ENCODE data around the gene DRC3.
"Not testable (repeated sequence)": the region's sequence is repeated elsewhere in the genome, so short reads cannot be mapped to it uniquely, and the experiment has no call there.

DRC3 gene

GRCh38 chr17:17994271-17995069 lies 21.8 kb downstream of the DRC3 start:
- DNase-seq = no peak

- DNase-seq = not testable (repeated sequence)
These were observed 23.2 kb downstream of the DRC3 start for GRCh38 chr17:17995887-17996286.

DNA sequence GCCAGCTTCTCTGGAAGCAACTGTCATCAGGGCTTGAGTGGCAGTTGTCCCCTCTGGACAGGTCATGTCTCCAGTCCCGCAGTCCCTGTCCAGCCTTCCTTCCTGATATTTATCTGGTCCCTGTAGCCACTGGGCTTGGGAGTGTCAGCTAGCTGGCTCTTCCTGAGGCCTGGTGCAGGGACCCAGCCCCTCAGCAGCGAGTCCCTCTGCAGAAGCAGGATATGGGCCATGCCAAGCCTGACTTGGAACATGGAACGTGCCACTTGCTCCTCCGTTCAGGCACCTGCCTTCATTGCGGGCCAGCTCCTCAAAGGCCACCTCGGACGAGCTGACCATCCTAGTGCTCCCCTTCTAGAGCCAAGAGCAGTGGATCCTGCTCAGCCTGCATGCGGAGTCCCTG lies 26.3 kb downstream of the DRC3 start:
- no peak for DNase-seq

- DNase-seq = no peak
These were observed 26.8 kb downstream of the DRC3 start for GRCh38 chr17:17999364-18000029.

DNA sequence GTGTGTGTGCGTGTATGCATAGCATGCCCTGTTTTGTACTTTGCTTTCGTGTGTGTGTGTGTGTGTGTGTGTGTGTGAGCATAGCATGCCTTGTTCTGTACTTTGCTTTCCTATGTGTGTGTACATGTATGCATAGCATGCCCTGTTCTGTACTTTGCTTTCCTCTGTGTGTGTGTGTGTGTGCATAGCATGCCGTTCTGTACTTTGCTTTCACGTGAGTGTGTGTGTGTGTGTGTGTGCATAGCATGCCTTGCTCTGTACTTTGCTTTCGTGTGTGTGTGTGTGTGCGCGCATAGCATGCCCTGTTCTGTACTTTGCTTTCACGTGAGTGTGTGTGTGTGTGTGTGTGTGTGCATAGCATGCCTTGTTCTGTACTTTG lies 27.4 kb downstream of the DRC3 start:
- DNase-seq = no peak

- DNase-seq = no peak
These were observed 29.5 kb downstream of the DRC3 start for GRCh38 chr17:18002171-18002570.

DNA sequence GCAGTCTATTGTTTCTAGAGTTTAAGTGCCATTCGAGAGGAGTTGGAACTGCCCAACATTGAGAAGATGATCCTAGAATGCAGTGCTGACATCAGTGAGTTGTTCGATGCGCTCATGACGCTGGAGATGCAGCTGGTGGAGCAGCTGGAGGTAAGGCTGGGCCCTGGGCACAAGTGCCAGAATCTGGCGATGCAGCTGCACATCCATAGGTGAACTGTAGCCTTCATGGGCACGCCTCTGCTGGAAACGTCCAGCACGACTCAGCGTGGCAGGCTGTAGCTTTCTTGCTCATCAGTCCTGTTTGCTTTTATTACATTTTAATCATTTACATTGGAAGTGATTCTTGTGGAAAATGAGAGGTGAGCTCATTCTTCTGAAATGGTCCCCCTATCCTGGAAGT lies 31.7 kb downstream of the DRC3 start:
- no peak for DNase-seq

DNA sequence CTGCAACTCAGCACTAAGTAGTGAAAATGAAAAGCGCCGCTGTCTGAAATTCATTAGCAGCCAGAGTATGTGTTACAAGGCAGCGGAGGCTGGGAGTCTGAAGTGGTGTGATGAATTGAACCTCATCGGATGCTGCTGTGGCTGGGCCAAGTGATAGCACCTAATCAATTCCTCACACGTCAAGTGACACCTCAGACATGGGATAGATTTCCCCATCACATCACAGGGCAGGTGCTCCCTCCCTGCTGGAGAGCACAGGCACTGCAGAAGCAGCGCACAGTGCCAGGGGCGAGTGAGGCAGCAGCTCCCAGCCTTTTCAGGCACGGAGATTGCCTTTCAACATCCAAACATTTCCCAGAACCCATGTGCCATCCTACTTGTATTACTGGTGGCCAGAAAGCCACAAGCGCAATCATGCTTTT lies 32.2 kb downstream of the DRC3 start:
- DNase-seq = no peak

DNA sequence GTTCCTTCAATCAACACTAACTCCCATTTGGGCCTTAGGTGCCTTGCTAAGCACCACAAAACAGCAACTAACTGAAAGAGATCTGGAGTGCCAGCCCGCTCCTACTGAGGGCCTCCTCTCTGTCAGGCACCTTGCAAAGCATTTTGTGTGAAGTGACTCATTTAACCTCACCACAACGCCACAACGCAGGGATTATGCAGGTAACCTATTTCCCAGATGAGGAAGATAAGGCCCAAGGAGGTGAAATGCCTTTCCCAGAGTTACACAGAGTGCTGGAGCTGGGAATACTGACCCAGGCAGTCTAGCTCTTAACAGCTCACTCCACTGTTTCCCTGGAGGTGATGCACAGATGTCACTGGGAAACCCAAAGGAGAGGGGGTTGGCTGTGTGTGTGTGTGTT lies 32.8 kb downstream of the DRC3 start:
- DNase-seq = no peak

GRCh38 chr17:18006495-18007239 lies 34.0 kb downstream of the DRC3 start:
- no peak for DNase-seq

DNA sequence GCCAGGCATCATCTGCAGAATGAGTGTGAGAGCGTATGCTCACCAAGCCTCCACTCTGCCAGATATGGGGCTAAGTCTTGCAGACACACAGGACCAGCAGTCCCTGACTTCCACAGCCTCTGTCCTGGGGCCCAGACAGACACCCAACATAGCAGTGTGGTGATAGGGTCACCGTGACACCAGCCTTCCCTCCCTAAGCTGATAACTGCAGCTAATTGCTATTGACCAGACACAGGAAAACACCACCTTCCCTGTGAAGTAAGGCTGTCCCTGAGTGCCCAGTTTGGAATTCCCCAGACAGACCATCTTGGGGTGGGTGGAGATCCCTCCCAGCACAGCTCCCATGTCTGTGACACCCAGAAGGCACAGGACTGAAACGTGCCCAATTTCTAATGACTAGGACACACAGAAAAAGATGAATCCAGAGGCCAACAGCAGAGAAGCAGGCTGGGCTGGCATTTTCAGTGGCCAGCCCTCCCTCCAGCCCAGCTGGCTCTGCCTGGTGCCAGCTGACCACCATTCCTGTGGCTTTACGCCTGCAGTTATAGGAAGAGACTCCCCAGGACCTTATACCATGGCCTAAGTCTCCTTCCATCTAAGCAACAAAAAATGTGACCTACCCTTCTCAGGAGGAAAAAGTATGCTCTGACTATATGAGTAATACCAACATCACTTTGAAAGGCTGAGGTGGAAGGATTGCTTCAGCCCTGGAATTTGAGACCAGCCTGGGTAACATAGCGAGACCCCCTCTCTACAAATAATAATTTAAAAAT lies 36.0 kb downstream of the DRC3 start:
- no peak for DNase-seq

- DNase-seq = no peak
These were observed 37.2 kb downstream of the DRC3 start for GRCh38 chr17:18009609-18010420.

GRCh38 chr17:18011286-18011685 lies 38.6 kb downstream of the DRC3 start:
- no peak for DNase-seq

- DNase-seq = no peak
These were observed 41.3 kb downstream of the DRC3 start for GRCh38 chr17:18014006-18014405.

GRCh38 chr17:18015593-18015992 lies 42.9 kb downstream of the DRC3 start:
- no peak for DNase-seq

DNA sequence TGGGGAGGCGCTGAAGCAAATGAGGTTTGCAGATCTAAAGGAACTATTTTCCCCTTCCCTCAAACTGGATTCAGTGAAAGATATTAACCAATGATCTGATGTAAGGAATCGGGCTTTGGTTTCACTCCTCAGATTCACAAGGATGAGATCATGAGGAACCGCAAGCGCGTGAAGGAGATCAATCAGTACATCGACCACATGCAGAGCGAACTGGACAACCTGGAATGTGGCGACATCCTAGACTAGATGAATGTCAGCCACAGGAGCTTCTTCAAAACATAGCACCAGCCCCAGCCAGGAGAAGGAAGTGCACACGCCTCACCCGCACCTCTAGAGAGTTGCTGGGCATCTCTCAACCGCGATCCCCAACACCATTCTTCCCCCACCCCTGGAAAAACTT lies 43.8 kb downstream of the DRC3 start:
- no peak for DNase-seq

GRCh38 chr17:18017958-18018357 lies 45.3 kb downstream of the DRC3 start:
- DNase-seq = no peak

DNA sequence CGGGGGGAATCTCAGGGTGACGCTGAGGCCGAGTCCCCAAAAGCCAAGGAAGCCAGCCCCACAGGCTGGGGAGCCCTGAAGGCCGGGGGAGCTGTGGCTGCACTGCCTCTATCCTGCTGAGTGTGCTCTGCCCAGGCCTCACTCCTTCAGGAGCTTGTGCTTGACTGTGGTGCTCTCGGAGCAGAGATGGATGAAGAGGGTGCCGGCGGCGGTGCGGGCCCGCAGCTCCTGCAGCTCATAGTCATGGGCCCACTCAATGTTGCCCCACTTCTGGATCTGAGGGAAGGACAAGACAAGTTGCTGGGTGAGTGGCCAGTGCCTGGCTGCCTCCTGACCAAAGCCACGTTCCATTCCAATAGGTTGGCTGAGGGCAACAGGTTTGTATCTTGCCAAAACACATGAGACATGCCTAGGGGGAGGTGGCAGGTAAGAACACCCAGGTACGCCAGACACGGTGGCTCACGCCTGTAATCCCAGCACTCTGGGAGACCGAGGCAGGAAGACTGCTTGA lies 45.8 kb downstream of the DRC3 start:
- no peak for DNase-seq

DNA sequence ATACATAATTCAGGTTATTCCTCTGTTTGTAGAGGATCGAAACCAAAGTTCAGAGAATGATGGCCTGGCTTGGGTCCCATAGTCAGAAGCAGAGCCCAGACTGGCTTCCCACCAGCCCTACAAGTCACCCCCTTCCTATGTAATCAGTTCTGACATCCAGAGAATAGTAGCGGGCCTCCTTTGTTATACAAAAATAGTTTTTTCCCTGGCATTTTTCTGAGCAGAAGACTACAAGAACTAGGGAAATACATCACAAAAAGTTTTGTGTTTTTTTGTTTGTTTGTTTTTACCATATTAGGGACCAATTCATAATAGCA lies 47.1 kb downstream of the DRC3 start:
- no peak for DNase-seq

DNA sequence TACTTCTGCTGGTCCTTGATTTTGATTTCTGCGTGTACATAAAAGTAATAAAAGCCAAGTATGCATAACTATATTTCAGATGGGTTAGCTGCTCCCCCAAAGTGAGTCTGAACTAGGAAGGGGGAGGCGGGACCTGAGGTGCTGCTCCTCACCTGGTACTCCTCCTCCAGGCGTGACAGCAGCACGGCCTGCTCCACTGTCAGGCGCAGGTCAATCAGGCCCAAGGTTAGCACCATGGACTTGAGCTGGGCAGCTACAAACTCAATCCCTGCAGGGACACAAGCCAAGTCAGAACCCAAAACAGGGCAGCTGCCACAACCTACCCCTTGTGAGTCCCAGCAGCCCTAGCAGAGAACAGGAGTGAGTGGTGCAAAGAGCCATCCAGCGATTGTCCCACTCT lies 48.3 kb downstream of the DRC3 start:
- no peak for DNase-seq

- no peak for DNase-seq
These were observed 48.7 kb downstream of the DRC3 start for GRCh38 chr17:18021372-18021771.

Measured in effector CD8-positive, alpha-beta T cell (primary cell).